ENCODE data around the gene OSBPL5.

OSBPL5 gene

GRCh38 chr11:3092603-3093141 lies 72.4 kb downstream of the OSBPL5 start:
- peaks cover 53% of the 10 kb centered on the region for H3K36me3 ChIP-seq

DNA sequence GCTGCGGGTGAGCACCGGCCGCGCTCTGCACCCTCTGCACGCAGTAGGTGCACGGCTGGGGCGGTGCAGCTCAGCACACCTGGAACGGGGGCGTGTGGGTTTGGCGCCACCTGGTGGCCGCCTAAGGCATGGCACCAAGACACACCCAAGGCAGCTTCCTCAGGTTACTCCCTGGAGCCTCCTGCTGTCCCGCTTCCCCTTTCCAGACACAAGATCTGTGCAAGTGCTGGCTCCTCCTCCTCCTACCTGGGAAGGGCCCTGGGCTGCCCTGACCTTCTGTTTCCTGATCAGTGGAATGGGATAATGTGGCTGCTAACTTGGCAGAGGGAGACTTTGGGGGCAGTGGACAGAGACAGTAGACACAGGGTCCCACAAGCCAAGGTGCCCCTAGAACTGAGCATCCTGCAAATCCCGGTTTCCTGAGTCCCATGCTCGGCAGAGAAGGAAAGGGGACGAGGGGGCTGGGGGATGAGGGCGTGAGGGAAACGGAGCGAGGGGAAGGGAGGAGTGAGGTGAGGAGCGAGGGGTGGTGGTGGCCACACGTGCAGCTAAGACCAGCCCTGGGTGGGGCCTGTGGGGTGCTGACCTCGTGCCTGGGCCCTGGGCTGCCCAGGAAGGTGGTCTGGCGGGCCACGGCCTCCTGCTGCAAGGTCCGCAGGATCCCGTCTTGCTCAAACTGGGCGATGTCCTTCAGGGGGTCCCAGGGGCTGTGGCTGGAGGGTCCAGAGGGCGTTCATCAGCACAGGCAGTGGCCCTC lies 73.1 kb downstream of the OSBPL5 start:
- peak; percentile 96 for TF ChIP-seq CTCF (IDR thresholded peaks at IDR 0.05)
- H3K4me3 ChIP-seq (ENCODE audit: low read depth in 1 of 2, low read length in 1 of 2) = no peak overlapping the region
- peaks cover 58% of the 10 kb centered on the region for H3K36me3 ChIP-seq
- no peaks in the 10 kb centered on the region for H3K9me3 ChIP-seq
- no peak overlapping the region for H3K27ac ChIP-seq
- H3K4me1 ChIP-seq (ENCODE audit: control insufficient read depth in 1 of 2, insufficient read depth in 1 of 2, low read depth in 1 of 2, low read length in 1 of 2) = peaks cover 0 to 3% of the 10 kb centered on the region in 2 experiments
- no peaks in the 10 kb centered on the region for H3K27me3 ChIP-seq

More at GRCh38 chr11:3092603-3093141, 72.4 kb downstream of the OSBPL5 start:
- H3K9me3 ChIP-seq = no peaks in the 10 kb centered on the region
- H3K4me3 ChIP-seq (ENCODE audit: low read depth in 1 of 2, low read length in 1 of 2) = no peak overlapping the region
- TF ChIP-seq CTCF (IDR thresholded peaks at IDR 0.05) = no peak
- peaks cover 0 to 3% of the 10 kb centered on the region in 2 experiments for H3K4me1 ChIP-seq (ENCODE audit: control insufficient read depth in 1 of 2, insufficient read depth in 1 of 2, low read depth in 1 of 2, low read length in 1 of 2)
- H3K27me3 ChIP-seq = no peaks in the 10 kb centered on the region
- H3K27ac ChIP-seq = no peak overlapping the region

DNA sequence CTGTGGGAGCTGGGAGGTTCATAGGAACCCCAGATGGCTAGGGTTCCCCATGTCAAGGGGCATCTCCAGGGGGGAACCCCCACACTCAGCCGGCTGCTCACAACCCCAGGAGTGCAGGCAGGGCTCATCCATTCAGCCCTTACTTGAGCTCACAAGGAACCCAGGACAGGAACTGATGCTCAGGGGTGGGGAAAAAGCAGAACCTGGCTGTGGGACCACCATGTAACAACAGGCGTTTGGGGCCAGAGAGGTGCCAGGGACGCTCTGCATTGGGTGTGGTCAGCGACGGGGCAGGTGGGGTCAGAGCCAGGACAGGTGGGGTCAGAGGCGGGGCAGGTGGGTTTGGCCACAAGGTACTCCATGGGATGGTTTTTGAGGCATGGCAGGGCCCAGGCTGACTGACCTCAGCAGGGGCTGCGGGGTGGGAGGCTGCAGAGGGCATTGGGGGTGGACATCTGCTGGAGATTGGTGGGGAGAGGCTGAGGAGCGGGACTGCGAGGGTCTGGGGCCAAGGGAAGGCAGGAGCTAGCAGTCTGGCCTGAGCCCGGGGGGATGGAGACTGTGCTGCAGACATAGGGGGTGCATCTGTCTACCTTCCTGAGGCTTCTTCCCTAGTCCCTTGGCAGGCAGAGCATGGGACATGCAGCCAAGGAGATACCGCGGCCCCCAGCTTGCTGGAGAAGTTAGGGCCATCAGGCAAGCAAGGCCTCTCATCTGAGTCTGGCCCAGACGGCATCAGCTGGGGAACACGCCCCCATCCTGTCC lies 73.8 kb downstream of the OSBPL5 start:
- peaks cover 0 to 3% of the 10 kb centered on the region in 2 experiments for H3K4me1 ChIP-seq (ENCODE audit: control insufficient read depth in 1 of 2, insufficient read depth in 1 of 2, low read depth in 1 of 2, low read length in 1 of 2)
- no peak for TF ChIP-seq CTCF (IDR thresholded peaks at IDR 0.05)
- no peaks in the 10 kb centered on the region for H3K27me3 ChIP-seq
- H3K36me3 ChIP-seq = peaks cover 58% of the 10 kb centered on the region
- H3K4me3 ChIP-seq (ENCODE audit: low read depth in 1 of 2, low read length in 1 of 2) = no peak overlapping the region
- no peak overlapping the region for H3K27ac ChIP-seq
- H3K9me3 ChIP-seq = no peaks in the 10 kb centered on the region

- Histone ChIP-seq H3K27ac (no peak overlapping the region), H3K36me3 (peaks cover 58% of the 10 kb centered on the region), H3K9me3 (no peaks in the 10 kb centered on the region), H3K27me3 (peaks cover 5% of the 10 kb centered on the region), H3K4me1 (ENCODE audit: control insufficient read depth in 1 of 2, insufficient read depth in 1 of 2, low read depth in 1 of 2, low read length in 1 of 2) (peaks cover 0 to 3% of the 10 kb centered on the region in 2 experiments), H3K4me3 (ENCODE audit: low read depth in 1 of 2, low read length in 1 of 2) (no peak overlapping the region)
- TF ChIP-seq CTCF (IDR thresholded peaks at IDR 0.05) = no peak
These were observed 74.8 kb downstream of the OSBPL5 start for GRCh38 chr11:3090096-3090901.

All from neutrophil (primary cell).